ENCODE results near the gene ACY1.

The ACY1 gene

GRCh38 chr3:51968170-51968775 lies 15.1 kb upstream of the ACY1 start:
- no peak for TF ChIP-seq CTCF (conservative IDR thresholded peaks at IDR 0.05; ENCODE audit: control insufficient read depth, insufficient read depth, low read depth, low read length)
- H3K4me3 ChIP-seq (ENCODE audit: control insufficient read depth, low read depth, low read length), result peak overlapping the region; percentile 59
- DNase-seq (ENCODE audit: low read depth), result peak; percentile 37

- TF ChIP-seq CTCF (conservative IDR thresholded peaks at IDR 0.05; ENCODE audit: control insufficient read depth, insufficient read depth, low read depth, low read length), result no peak
- no peak overlapping the region for H3K4me3 ChIP-seq (ENCODE audit: control insufficient read depth, low read depth, low read length)
- no peak for DNase-seq (ENCODE audit: low read depth)
Measured at GRCh38 chr3:51968883-51969678, 14.3 kb upstream of the ACY1 start.

GRCh38 chr3:51969841-51970240 lies 13.5 kb upstream of the ACY1 start:
- DNase-seq (ENCODE audit: low read depth), result no peak
- H3K4me3 ChIP-seq (ENCODE audit: control insufficient read depth, low read depth, low read length), result no peak overlapping the region

GRCh38 chr3:51970606-51971300 lies 12.6 kb upstream of the ACY1 start:
- no peak overlapping the region for H3K4me3 ChIP-seq (ENCODE audit: control insufficient read depth, low read depth, low read length)
- no peak for TF ChIP-seq CTCF (conservative IDR thresholded peaks at IDR 0.05; ENCODE audit: control insufficient read depth, insufficient read depth, low read depth, low read length)
- no peak for DNase-seq (ENCODE audit: low read depth)

More at GRCh38 chr3:51969841-51970240, 13.5 kb upstream of the ACY1 start:
- no peak for TF ChIP-seq CTCF (conservative IDR thresholded peaks at IDR 0.05; ENCODE audit: control insufficient read depth, insufficient read depth, low read depth, low read length)

GRCh38 chr3:51971350-51971749 lies 12.0 kb upstream of the ACY1 start:
- DNase-seq (ENCODE audit: low read depth), result no peak
- no peak overlapping the region for H3K4me3 ChIP-seq (ENCODE audit: control insufficient read depth, low read depth, low read length)
- TF ChIP-seq CTCF (conservative IDR thresholded peaks at IDR 0.05; ENCODE audit: control insufficient read depth, insufficient read depth, low read depth, low read length), result no peak

GRCh38 chr3:51974277-51974962 lies 8.9 kb upstream of the ACY1 start:
- no peak for TF ChIP-seq CTCF (conservative IDR thresholded peaks at IDR 0.05; ENCODE audit: control insufficient read depth, insufficient read depth, low read depth, low read length)
- no peak for DNase-seq (ENCODE audit: low read depth)
- H3K4me3 ChIP-seq (ENCODE audit: control insufficient read depth, low read depth, low read length), result peak overlapping the region; percentile 62
